ENCODE data around the gene PARD3.
"Not testable (repeated sequence)": the region's sequence is repeated elsewhere in the genome, so short reads cannot be mapped to it uniquely, and the experiment has no call there.

PARD3 gene

GRCh38 chr10:34360984-34361383 is 454.1 kb downstream of the PARD3 start:
- no peak for DNase-seq

GRCh38 chr10:34359435-34359813 is 455.7 kb downstream of the PARD3 start:
- DNase-seq: no peak

- no peak for DNase-seq
Measured at GRCh38 chr10:34358729-34359434, 456.2 kb downstream of the PARD3 start.

GRCh38 chr10:34356463-34356862 is 458.6 kb downstream of the PARD3 start:
- DNase-seq: no peak

- DNase-seq: not testable (repeated sequence)
Measured at GRCh38 chr10:34353530-34353929, 461.6 kb downstream of the PARD3 start.

- not testable (repeated sequence) for DNase-seq
Measured at GRCh38 chr10:34352599-34353204, 462.4 kb downstream of the PARD3 start.

- no peak for DNase-seq
Measured at GRCh38 chr10:34351161-34351560, 463.9 kb downstream of the PARD3 start.

- no peak for DNase-seq
Measured at GRCh38 chr10:34348917-34349485, 466.1 kb downstream of the PARD3 start.

- DNase-seq: no peak
Measured at GRCh38 chr10:34348021-34348420, 467.1 kb downstream of the PARD3 start.

GRCh38 chr10:34347131-34347530 is 468.0 kb downstream of the PARD3 start:
- DNase-seq: no peak

- DNase-seq: no peak
Measured at GRCh38 chr10:34346516-34347100, 468.5 kb downstream of the PARD3 start.

- no peak for DNase-seq
Measured at GRCh38 chr10:34345383-34345782, 469.7 kb downstream of the PARD3 start.

GRCh38 chr10:34343764-34344163 is 471.3 kb downstream of the PARD3 start:
- no peak for DNase-seq

- no peak for DNase-seq
Measured at GRCh38 chr10:34341473-34341872, 473.6 kb downstream of the PARD3 start.

- no peak for DNase-seq
Measured at GRCh38 chr10:34340934-34341333, 474.2 kb downstream of the PARD3 start.

- DNase-seq: no peak
Measured at GRCh38 chr10:34339816-34340553, 475.1 kb downstream of the PARD3 start.

- DNase-seq: no peak
Measured at GRCh38 chr10:34337917-34338316, 477.2 kb downstream of the PARD3 start.

GRCh38 chr10:34335960-34336690 is 479.0 kb downstream of the PARD3 start:
- no peak for DNase-seq

GRCh38 chr10:34334908-34335307 is 480.2 kb downstream of the PARD3 start:
- DNase-seq: no peak

- DNase-seq: no peak
Measured at GRCh38 chr10:34333513-34333912, 481.6 kb downstream of the PARD3 start.

GRCh38 chr10:34327184-34327583 is 487.9 kb downstream of the PARD3 start:
- no peak for DNase-seq

GRCh38 chr10:34323192-34323591 is 491.9 kb downstream of the PARD3 start:
- no peak for DNase-seq

GRCh38 chr10:34320265-34320664 is 494.8 kb downstream of the PARD3 start:
- no peak for DNase-seq
